ENCODE data around the gene HMCN2.

Gene HMCN2

DNA sequence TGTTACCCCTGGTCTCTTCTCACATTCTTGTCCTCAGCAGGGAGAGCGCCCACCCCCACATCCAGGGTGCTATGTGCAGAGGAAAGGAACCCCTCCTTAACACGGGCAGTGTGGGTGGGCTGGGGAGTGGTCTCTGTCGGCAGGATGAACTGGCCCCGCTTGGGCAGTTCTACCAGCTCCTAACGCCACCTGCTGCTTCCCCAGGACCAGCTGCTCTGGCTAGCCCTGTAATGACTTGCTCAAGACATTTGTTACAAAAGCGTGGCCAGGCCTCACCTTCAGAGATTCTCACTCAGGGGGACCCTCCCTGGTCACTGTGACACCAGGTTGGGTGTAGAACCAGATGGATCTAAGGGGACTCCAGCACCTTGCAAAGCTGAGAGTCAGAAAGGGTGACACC is 82.4 kb downstream of the HMCN2 start:
- no peak for DNase-seq

DNA sequence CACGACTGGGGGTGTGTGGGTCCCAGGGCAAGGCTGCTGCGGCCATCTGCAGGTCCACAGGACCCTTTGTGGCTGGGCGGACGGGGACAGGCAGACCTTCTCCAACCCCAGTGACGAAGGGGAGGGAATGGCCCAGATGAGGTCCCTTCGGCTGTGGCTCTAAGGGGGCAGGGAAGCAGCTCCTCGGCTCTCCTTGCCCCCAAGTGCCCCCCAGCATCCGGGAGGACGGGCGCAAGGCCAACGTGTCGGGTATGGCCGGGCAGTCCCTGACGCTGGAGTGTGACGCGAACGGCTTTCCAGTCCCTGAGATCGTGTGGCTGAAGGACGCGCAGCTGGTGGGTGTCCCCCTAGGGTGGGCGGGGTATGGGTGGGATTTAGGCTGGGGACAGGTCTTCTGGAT is 82.8 kb downstream of the HMCN2 start:
- no peak for DNase-seq

DNA sequence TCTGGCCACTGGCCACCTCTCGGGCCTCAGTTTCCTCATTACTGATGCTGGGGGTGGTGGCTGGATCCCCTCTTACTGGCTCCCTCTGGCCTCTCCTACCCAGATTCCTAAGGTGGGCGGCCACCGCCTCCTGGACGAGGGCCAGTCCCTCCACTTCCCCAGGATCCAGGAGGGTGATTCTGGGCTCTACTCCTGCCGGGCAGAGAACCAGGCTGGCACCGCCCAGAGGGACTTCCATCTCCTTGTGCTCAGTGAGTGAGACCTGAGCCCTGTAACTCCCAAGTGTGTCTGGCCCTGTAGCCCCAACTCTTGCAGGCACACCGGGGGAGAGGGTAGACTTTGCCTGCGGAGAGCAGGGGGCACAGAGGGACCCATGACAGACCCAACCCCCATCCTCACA is 83.3 kb downstream of the HMCN2 start:
- no peak for DNase-seq

GRCh38 chr9:130349398-130349797 is 83.8 kb downstream of the HMCN2 start:
- no peak for DNase-seq

DNA sequence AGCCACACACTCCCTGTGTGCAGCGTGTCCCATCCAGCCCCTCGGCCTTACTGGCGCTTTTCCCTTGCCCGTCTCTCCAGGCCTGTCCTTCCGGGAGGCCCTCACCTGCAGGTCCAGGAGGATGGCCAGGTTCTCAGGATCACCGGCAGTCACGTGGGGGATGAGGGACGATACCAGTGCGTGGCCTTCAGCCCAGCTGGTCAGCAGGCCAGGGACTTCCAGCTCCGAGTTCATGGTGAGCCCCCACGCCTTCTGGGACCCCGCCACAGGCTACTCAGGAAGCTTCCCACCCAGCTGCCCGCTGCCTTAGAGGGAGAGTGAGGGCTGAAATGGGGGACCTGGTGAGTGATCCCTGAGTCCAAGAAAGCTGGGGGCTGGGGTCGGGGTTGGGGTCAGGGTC is 85.8 kb downstream of the HMCN2 start:
- no peak for DNase-seq

DNA sequence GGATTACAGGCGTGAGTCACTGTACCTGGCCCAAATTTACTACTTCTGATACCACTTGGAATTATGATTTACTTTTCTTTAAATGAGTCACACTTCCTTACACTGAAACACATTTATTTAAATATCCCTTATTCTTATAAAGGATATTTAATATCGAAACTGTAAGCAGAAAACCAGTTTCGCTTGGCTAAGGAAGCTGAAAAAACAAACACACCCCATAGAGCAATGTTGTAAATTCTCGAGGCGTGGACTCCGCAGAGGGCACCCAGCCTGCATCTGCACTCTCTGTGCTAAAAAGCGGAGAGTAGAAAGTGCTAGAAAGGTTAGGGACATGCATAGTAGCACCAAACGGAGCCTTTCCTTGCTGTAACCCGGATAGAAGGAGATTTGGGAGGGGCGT is 86.5 kb downstream of the HMCN2 start:
- no peak for DNase-seq

DNA sequence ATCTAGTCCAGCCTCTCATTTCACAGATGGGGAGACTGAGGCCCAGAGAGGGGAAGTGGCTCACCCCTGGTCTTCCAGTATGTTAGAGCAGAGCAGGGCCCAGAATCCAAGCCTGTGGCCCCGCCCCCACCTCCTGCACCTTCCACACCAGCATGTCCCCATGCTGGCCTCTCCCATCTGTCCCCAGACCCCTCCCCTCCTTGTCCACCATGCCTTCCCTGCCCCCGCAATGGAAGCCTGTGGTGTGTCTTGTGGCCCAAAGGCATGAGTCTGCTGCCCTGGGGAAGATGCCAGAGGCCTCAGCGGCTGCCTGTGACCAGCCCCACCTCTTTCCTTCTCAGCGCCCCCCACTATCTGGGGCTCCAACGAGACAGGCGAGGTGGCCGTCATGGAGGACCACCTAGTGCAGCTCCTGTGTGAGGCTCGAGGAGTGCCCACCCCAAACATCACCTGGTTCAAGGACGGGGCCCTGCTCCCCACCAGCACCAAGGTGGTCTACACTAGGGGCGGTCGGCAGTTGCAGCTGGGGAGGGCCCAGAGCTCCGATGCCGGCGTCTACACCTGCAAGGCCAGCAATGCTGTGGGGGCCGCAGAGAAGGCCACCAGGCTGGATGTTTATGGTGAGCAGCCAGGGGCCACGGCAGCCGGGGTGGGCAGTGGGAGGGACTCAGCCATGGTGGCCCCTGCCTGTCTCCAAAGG is 87.2 kb downstream of the HMCN2 start:
- DNase-seq = no peak

- DNase-seq = no peak
Observed at GRCh38 chr9:130354378-130354777, 88.8 kb downstream of the HMCN2 start.

DNA sequence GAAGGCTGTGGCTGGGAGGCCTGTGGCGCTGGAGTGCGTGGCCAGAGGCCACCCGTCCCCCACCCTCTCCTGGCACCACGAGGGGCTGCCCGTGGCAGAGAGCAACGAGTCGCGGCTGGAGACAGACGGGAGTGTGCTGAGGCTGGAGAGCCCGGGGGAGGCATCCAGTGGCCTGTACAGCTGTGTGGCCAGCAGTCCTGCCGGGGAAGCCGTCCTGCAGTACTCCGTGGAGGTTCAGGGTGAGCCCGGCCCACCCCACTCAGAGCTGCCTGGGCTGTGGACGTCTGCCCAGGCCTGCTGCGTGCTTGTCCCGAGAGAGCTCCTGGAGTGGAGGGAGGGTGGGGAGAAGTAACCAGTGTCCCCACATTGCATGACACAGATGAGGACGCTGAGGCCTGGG is 89.2 kb downstream of the HMCN2 start:
- no peak for DNase-seq

DNA sequence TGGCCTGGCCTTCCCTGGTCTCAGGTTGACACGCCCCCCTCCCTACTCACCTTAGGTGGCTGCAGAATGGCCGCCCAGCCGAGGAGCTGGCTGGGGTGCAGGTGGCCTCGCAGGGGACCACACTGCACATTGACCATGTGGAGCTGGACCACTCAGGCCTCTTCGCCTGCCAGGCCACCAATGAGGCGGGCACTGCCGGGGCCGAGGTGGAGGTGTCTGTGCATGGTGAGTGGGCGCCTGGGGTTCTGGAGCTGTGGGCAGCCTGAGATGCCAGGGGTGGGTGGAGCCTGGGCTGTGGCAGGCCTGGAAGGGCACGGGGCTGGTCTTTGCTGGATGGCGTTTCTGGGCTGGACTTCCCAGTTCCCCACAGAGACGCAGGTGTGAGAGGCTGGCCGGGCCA is 90.5 kb downstream of the HMCN2 start:
- no peak for DNase-seq

GRCh38 chr9:130356877-130357584 is 91.5 kb downstream of the HMCN2 start:
- DNase-seq = no peak

DNA sequence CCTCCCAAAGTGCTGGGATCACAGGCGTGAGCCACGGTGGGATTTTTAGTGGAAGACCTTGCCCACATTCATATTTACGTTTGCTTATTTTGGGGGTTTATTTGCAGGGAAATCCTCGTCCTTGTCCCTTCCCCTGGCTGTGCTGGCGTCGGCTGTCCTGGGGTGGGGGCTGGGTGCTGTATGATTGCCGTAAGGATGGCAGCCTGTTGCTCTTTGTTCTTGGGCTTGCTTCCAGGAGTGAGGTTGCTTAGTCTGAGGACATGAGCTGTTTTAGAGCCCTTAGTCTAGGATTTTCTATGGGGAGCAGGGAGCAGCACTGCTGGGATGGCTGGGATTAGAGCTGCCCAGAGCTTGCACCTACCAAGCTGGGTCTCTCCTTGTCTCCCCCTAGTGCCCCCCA is 93.4 kb downstream of the HMCN2 start:
- DNase-seq = no peak

DNA sequence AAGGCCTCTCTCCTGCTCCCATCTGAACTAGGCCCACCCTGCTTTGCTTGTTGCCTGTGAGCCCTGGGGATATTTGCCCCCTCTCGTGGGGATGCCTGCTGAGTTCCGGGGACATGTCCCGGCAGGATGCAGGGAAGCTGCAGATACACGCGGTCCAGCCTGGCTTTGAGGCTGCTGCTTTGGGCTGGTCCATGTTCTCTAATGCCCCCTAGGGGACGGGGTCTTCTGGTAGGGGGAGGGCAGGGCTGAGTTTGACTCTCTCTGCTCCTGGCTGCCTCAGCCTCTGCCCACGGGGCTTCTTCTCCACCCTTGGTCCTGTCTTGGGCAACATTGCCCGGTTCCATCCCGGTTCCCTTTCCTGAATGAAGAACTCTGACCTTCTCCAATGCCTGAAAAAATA is 94.3 kb downstream of the HMCN2 start:
- no peak for DNase-seq

GRCh38 chr9:130360672-130361071 is 95.1 kb downstream of the HMCN2 start:
- no peak for DNase-seq

- DNase-seq = no peak
Observed at GRCh38 chr9:130361873-130362362, 96.4 kb downstream of the HMCN2 start.

GRCh38 chr9:130362691-130363090 is 97.1 kb downstream of the HMCN2 start:
- no peak for DNase-seq

DNA sequence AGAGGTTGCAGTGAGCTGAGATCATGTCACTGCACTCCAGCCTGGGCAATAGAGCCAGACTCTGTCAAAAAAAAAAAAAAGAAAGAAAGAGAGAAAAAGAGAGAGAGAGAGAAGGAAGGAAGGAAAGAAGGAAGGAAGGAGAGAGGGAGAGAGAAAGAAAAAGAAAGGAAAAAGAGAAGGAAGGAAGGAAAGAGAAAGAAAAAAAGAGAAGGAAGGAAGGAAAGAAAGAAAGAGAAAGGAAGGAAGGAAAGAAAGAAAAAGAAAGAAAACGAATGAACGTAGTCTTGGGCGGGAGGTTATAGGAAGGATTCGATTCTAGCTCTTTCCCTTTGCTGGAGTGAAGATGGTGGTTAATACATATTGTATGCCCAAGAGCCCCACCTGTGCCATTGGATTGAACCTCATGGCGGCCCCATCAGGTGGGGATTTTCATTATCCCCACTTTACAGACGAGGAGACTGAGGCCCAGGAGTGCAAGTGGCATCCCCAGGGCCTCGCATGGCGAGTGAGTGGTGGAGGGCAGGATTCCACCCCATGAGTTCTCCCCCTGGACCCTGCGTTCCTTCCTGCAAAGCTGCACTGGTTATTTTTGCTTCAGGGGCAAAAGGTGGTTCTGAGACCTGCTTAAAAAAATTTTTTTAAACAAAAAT is 98.3 kb downstream of the HMCN2 start:
- no peak for DNase-seq

- no peak for DNase-seq
Observed at GRCh38 chr9:130364619-130365322, 99.2 kb downstream of the HMCN2 start.

DNA sequence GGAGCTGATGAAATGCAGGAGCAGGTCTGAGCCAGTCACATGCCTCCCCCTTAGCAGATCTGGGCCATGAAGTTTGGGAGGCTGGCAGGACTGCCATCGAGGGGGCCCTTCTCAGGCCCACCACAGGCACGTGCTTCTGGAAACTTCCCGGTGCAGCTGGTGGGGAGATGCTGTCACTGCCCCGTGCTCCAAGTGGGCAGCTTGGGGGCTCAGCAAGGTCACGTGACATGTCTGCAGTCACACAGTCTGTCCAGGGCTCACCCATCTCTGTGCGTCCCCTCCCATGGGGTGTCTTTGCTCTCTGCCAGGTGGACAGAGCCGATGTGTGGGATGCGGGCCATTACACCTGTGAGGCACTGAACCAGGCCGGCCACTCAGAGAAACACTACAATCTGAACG is 99.8 kb downstream of the HMCN2 start:
- no peak for DNase-seq

DNA sequence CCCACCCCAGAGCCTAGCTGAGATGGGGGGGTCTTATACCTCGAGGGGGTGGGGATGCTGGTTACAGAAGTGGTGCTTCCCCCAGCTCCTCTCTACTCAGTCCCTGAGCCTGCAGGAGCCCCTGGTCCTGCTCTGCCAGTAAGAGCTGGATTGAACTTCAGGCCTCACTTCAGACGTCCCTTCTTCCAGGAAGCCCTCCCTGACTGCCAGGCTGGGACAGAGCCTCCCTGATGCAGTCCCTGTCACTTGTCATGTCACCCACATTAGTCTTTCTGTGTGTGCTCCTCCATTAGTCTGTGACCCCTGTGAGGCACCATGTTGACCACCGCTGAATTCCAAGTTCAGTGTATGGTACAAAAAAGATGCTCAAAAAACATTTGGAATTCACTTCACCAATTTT is 100.5 kb downstream of the HMCN2 start:
- DNase-seq = no peak

GRCh38 chr9:130366888-130367550 is 101.5 kb downstream of the HMCN2 start:
- DNase-seq = no peak

DNA sequence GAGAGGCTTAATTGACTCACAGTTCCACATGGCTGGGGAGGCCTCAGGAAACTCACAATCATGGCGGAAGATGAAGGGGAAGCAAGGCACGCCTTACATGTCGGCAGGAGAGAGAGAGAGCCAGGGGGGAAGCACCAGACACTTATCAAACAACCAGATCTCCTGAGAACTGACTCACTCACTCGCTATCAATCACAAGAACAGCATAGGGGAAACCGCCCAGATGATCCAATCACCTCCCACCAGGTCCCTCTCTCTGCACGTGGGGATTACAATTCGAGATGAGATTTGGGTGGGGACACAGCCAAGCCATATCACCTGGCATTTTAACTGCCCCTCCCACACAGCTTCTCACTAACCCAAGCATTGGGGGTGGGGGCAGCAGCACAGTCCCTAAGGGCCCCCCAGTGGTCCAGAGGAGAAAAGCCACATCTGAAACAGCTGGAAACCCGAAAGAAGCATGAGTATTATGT is 103.1 kb downstream of the HMCN2 start:
- DNase-seq = no peak

DNA sequence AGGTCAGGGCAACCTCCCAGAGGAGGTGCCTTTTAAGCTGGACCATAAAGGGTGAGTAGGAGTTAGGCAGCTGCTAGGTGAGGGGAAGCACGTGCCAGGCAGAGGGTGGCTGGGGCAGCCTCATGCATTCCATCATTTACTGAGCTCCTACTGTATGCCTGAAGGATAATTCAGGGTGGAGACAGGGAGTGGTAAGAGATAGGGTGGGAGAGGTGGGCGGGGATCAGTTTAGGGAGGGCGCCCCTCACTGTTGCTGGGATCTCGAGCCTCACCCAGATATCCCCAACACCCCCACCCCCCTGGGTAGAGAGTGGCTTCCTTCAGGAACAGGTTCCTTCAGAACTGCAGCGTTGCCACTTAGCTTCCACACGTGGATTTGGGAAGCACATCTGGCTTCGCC is 104.7 kb downstream of the HMCN2 start:
- DNase-seq = no peak
